HG03520 (cell line): Measurements from ENCODE around the gene SLC27A5.
"Not testable (repeated sequence)": the region's sequence is repeated elsewhere in the genome, so short reads cannot be mapped to it uniquely, and the experiment has no call there.

Experiments used
- ATAC-seq: cut with Tn5 transposase; IDR thresholded peaks from one replicate; pipeline ENCODE4 v1.9.1; 2021; ENCODE audit warnings: mild to moderate bottlenecking, moderate library complexity; ENCODE audit not compliant: unreplicated experiment

SLC27A5 gene

DNA sequence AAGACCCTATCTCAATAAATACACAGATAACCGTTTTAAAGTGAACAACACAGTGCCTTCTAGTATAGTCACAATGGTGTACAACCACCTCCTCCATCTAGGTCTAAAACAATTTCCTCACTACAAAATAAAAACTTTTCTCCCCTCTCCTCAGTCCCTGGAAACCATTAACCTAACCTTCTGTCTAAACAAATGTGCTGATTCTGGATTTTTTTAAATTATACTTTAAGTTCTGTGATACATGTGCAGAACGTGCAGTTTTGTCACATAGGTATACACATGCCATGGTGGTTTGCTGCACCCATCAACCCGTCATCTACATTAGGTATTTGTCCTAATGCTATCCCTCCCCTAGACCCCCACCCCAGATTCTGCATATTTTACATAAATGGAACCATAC lies 17.6 kb upstream of the SLC27A5 start:
- no peak for ATAC-seq

DNA sequence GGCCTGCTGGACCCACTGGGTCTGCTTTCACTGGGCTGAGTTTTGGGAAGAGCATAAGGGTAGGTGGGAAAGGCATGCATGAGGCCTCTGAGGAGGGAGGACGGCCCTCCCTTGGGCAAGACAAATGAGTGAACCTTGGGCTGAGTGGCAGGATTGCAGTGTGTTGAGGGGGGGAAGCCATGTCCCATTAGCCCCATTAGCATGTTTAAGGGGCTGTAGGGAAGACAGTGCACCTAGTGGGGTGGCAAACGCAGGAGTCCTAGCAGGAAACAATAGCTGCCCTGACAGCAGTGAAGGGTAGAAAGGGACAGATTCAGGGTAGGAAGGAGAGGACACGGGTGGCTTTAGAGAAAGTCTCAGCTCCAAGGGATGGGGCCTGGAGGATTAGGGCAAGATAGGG lies 10.9 kb upstream of the SLC27A5 start:
- no peak for ATAC-seq

DNA sequence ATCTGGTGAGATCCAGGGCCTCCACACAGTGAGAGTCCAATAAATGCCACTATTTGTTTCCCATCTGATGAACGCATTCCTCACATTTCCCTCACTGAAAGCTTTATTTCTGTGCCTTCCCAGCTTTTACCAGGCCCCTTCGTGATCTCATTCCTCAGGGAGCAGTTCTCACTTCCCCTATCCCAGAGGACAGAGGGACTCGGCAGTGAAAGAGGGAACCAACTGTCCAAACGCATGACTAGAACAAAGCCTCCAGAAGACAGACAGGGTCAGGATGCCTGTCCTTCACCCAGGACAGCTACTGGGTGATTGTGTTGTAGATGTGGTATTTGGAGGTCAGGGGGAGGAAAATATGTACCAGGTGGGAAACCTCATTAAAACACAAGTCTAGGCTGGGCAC lies 9.9 kb upstream of the SLC27A5 start:
- no peak for ATAC-seq

DNA sequence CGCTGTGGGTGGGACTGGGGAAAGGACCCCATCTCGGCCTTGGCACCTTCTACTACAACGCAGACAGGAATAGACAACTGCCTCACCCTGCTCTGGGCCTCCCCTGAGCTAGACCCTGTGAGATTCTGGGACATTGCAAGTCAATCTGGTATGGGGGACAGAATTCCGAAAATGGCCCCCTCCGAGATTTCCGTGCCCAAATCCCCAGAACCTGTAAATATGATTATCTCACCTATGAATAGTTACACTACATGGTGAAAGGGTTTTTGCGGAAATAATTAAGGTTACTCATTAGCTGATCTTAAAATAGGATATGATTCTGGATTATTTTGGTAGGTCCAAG lies 8.4 kb upstream of the SLC27A5 start:
- ATAC-seq: no peak

DNA sequence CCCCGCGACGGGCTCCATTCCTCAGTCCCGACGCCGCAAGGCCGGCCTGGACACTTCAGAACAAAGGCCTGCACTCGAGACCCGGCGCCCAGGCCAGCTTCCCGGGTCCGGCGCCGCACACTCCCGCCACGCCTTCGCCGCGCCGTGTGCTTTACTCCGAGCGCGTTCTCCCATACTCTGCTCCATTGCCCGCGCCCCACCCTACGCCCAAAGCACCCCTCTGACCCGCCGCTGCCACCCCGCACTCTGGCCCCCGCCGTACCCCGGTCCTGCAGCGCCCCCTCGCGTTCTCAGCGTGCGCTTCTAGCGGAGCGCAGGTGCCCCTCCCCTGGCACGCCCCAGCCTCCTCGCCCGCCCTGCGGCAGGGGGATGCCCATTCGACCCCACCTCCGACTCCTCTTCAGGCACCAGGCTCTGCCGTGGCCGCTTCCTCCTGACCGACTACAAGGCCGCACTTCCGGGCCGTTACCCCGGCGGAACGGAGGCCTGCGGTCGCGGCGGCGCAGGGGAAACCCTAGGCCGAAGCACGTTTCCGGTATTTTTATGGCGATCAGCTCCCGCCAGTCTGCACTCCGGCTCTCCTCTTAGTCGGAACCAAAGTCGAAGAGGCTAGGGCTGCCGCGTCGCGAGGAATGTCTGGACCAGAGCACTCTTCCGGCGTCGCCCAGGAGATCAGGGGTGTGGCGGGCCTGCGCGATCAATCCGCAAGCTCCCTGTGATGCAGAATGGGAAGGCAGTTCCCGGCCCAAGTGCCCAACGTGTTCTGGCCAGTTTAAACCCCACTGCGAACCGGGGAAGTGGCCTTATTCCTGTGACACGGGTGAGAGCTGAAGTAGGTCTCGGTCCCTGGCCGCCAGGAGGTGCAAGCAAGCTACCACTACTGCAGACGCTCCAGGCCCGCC lies 7.8 kb upstream of the SLC27A5 start, which contains the start of gene ZBTB45:
Gene ZBTB45, minus strand, starts transcription at position 456 of the 902 bp plus-strand sequence. CDS start 2,137 bp downstream, outside the sequence.
- peak; percentile 71 for ATAC-seq

DNA sequence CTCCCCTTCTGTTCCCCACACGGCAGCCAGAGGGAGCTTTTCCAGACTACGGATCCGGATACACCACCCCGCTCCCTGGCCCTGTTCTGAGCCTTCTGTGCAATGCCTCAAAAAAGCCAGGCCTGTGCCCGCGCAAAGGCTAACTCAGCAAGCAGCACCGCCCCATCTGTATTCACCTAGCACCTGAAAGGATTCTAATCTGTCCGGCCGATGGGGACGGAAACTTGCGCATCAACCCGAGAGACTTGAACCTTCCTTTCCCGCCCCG lies 7.2 kb upstream of the SLC27A5 start:
- ATAC-seq: no peak

DNA sequence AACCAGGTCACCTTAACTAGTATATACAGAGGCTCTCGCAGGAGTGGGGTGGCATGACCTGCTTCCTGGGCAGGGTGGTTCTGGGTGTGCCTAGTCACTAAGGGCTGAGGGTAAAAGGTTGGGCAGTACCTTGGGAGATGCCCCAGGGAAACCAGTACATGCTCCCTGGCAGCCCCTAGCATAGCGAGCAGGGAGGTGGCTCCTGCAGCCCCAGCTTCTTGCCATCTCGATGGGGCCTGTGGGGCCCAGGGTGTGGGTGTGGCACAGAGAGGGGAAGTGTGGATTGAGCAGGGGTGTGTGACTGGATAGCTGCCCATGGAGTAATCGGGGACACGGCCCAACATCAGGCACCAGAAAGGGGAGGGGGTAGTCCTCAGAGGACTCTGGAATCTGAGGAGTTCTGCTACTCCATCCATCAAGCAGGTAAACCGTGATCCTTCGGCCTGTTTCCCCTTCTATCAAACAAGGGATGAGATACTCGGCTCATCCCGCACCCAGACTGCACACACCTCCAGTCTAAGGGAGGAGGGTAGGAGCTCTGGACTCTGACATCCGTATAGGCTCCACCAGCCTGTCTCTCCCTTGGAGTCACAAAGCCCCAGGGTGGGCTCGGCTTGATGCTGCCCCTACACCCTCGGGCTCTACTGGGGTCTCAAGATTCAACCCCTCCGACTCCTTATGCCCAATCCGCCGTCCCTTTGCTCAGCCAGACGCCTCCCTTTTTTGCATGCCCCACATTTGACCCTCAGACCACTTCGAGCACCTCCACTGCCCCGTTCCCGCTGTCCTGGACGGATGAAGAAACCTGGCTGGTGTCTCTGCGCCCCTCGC lies 6.7 kb upstream of the SLC27A5 start:
- no peak for ATAC-seq

DNA sequence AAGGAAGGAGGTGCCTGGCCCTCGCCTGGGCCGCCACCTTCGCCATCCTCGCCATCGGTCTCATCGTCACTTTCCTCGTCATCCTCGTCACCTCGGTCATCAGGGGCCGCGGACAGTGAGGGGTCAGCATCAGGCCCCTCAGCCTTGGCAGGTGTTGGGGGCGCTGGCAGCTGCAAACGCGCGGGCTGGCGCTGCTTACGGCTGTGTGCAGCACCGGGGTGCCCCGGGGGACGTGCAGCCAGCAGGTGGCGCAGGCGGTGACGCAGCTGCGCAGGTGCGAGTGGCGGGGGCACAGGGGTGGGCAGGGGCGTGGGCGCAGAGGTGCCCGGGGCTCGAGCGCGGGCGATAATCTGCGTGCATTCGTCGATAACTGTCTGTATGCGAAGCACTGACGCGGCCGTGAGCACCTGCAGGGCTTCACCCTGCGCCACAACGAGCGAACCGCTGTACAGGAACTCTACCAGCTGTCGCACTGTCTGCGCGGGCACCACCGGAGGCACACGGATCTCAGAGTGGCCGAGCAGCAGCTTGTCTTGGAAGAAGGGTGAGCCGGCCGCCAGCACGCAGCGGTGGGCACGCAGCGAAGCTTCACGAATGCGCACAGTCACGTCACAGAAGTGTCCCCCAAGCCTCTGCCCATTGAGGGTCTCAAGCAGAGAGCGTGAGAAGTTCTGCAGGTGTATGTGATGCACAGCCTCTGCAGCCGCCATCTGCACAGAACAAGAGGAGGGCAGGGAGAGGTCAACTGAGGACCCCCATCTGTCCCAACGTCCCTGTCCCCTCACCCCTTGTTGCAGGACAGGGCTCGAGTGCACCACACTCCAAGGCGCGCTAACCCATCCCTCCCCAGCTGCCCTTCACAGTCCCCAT lies 5.4 kb upstream of the SLC27A5 start:
- no peak for ATAC-seq

DNA sequence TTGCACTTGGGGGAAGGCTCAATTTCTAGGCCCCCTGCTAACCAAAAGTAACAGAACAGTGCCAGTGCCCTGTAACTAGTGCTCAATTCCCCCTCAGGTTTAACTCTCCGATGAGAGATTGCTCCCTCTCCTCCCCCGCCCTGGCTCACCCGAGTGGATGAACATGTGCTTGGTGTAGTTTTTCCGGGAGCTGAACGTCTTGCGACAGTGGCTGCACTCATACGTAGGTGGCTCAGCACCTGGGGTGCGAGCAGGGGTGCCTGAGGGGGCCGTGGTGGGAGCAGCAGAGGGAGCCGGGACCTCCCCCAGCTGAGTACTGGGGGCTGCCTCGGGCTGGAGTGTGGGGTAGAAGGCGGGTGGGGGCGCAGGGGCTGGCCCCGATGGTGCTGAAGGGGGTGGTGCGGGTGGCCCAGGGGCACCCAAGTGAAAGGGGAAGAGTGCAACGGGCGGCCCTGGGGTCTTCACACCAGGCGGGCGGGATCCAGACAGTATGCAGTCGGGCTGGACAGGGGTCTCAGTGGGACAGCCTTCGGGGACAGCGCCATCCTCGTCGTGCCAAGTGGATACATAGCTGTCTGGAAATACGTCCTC lies 4.5 kb upstream of the SLC27A5 start:
- ATAC-seq: no peak

DNA sequence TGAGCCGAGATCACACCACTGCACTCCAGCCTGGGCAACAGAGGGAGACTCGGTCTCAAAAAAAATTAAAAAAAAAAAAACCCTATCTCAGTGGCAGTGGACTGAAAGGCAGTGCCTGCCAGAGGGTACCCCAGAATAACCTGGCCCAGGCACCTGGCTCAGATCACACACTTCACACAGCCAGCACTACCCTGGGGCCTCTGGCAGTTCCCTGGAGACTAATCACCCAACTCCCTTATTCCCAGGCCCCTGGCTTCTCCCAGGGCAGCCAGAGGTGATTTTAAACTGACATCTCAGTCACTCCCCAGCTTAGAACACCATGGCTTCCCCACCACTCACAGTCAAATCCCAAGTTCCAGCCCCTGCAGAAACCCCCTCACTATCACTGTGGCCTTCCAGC lies 3.5 kb upstream of the SLC27A5 start:
- no peak for ATAC-seq

DNA sequence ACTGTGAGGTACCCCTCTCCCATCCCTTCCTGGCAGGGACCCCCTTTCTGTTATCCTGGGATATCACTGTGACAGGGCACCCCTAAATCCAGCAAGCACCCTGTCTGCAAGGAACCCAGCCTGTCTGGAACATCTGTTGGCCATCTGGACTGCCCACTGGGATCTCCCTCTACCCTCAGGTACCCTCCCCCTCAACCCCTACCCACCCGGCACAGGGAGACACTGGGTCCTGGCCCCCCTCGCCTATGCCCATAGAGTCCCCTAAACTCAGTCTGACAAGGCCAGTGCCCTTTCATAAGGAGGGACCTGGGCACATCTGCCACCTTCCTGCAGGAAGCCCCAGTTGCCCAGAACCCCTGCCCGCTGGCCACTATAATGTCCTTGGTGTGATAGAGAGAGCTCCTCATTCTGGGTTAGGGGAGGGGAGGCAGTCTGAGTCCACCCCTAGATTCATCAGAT lies 2.8 kb upstream of the SLC27A5 start:
- no peak for ATAC-seq

DNA sequence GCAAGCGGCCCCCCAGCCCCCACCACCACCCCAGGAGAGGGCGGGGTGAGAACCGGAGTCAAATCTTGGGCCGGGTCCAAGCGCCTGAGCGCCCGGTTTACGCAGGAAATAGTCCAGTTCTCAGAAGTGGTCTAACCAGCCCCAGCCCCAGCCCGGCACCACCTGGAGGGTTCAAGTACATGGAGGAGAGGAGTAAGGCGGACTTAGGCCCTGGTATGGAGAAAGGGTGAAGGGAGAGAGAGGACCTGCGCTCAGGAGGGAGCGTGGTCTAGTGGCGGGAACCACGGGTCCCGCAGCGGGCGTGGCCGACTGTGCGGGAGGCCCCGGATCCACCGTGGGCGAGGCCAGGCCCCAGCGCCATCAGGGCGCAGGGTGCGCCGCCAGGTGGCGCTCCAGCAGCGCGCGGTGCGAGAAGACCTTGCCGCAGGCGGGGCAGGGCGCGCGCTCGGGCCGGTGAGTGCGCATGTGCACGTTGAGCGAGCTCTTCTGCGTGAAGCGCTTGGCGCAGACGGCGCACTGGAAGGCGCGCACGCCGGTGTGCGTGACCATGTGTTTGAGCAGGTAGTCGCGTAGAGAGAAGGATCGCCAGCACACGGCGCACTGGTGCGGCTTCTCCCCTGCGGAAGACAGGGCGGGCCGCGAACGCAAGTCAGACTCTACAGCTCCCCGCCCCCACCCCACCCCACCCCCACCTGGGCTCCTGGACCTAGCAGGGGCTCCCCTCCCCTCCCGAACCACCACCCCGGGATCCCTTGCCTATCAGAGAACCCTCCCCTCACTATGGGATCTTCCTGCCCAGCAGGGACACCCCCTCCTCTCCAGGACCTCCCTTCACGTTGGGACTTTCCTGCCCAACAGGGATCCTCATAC lies 2.1 kb upstream of the SLC27A5 start:
- peak; percentile 61 for ATAC-seq

DNA sequence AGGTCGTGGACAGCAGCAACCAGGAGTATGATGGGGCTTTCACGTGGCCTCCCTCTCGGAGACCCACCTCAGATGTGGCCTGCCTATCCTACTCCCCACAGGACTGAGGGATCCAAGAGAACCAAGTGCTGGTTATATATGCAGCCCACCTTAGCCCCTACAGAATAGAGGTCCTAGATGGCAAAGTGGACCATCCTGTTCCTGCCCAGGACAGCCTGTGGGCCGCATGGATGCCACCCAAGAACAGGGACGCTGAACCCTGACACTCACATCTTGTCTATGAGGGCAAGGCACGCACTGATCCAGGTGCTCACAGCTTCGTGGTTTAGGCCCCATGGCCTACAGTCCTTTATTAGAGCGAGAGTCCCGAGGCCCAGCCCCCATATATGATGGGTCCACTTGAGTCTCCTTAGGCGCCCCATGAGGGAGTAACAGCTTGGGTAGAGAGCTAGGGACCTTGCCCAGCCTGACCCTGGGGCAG lies 1.5 kb upstream of the SLC27A5 start:
- no peak for ATAC-seq

DNA sequence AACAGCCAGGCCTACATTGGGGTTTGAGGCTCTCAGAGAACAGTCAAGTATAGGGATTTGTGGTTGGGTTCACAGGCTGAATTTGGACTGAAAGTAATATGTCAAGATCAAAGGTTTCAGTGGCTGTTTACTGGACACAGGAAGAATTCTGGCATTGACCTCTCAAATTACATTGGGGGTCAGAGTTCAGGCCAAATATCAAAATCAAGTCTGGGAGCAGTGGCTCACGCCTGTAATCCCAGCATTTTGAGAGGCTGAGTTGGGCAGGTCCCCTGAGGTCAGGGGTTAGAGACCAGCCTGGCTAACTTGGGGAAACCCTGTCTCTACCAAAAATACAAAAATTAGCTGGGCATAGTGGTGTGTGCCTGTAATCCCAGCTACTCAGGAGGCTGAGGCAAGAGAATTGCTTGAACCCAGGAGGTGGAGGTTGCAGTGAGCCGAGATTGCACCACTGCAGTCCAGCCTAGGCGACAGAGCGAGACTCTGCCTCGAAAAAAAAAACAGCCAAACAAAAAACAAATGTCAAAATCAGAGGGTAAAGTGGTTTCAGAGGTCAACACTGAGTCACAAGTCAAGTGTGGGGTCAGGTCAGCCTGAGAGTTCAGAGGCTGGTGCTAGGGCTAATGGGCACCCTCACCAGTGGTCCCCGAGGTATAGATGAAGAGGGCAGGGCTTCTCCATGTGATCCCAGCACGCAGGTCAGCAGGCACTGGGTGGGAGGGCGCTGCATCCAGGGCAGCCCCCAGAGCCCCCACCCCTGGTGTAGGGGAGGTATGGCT lies 1.5 kb downstream of the SLC27A5 start:
- no peak for ATAC-seq

DNA sequence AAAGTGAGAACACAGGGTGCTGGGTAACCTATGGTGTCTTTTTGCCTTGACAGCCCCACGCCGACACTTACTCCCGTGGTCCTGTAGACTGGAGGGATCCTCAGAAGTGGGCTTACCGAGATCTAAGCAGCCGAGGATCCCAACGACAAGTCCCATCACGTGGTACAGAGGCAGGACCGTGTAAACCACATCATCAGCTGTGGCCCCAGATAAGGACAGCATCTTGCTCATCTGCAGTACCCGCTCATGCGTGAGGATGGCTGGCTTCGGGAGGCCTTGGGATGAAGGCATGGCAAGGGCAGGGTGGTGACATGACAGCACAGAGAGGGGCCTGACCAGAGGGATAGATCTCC lies 2.1 kb downstream of the SLC27A5 start:
- ATAC-seq: no peak

DNA sequence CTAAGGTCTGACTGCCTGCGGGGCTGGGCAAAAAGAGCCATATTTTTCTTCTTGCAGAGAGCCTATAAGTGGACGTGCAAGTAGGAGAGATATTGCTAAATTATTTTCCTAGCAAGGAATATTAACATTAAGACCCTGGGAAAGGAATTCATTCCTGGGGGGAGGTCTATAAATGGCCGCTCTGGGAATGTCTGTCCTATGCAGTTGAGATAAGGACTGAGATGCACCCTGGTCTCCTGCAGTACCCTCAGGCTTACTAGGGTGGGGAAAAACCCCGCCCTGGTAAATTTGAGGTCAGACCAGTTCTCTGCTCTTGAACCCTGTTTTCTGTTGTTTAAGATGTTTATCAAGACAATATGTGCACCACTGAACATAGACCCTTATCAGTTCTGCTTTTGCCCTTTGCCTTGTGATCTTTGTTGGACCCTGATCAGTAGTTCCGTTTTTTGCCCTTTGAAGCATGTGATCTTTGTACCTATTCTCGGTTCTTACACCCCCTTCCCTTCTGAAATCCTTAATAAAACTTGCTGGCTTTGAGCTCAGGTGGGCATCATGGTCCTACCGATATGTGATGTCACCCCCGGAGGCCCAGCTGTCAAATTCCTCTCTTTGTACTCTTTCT lies 4.1 kb downstream of the SLC27A5 start:
- not testable (repeated sequence) for ATAC-seq

DNA sequence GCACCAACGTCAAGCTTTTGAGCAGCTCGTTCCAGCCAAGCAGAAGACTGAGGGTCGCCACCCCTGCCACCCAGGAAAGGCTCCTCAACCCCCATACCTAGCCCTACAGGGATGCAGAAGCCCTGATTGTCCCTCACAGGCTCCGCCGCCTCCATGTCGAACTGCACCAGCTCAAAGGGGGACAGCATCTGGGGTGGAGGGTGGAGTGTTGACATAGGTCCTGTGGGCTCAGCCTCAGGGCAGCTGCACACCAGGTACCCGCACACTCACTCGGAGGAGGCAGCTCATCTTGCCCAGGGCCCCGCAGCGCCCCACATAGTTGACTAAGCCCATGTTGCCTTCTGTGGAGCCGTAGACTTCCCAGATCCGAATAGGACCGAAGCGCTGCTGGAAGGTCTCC lies 11.6 kb downstream of the SLC27A5 start:
- no peak for ATAC-seq
